H9 (cell line): ENCODE results near the gene CACNA1D. TPM values are rescaled to one million over a fixed set of nuclear protein-coding genes. Genes with fewer than 3 reads are reported as not detected.

ENCODE experiments used
- DNase-seq: peaks from one replicate; pipeline ENCODE4 v3.0.0-alpha.2; 2017
- H2AFZ ChIP-seq: one replicate; pipeline ENCODE4 v1.6.1; 2013; ENCODE audit warnings: mild to moderate bottlenecking, low read length, control low read depth, moderate library complexity
- H2AK5ac ChIP-seq: 2 replicates; pipeline ENCODE4 v1.6.1; 2013; ENCODE audit warnings: low read length, control low read depth, mixed read lengths; ENCODE audit not compliant: insufficient read length
- H2BK120ac ChIP-seq: one replicate; pipeline ENCODE4 v1.6.1; 2013; ENCODE audit warnings: low read depth, mild to moderate bottlenecking, low read length, control low read depth, inconsistent platforms; ENCODE audit not compliant: poor library complexity, severe bottlenecking
- H2BK12ac ChIP-seq: 2 replicates; pipeline ENCODE4 v1.6.1; 2013; ENCODE audit warnings: low read length, control low read depth, mixed read lengths, low read depth; ENCODE audit not compliant: insufficient read length
- H2BK15ac ChIP-seq: 2 replicates; pipeline ENCODE4 v1.6.1; 2013; ENCODE audit warnings: low read depth, low read length, control low read depth
- H2BK20ac ChIP-seq: one replicate; pipeline ENCODE4 v1.6.1; 2013; ENCODE audit warnings: low read depth, mild to moderate bottlenecking, low read length, control low read depth, inconsistent platforms; ENCODE audit not compliant: poor library complexity, severe bottlenecking
- H2BK5ac ChIP-seq: 2 replicates; pipeline ENCODE4 v1.6.1; 2013; ENCODE audit warnings: low read length, control low read depth, mixed read lengths; ENCODE audit not compliant: insufficient read length
- H3K14ac ChIP-seq: 2 replicates; pipeline ENCODE4 v1.6.1; 2013; ENCODE audit warnings: low read length, control low read depth; ENCODE audit not compliant: insufficient read depth
- H3K18ac ChIP-seq: 2 replicates; pipeline ENCODE4 v1.6.1; 2013; ENCODE audit warnings: low read depth, mild to moderate bottlenecking, mixed read lengths, low read length, control low read depth; ENCODE audit not compliant: insufficient read length
- H3K23ac ChIP-seq: 2 replicates; pipeline ENCODE4 v1.6.1; 2013; ENCODE audit warnings: low read length, control low read depth, mixed read lengths, low read depth; ENCODE audit not compliant: insufficient read length
- H3K23me2 ChIP-seq: 2 replicates; pipeline ENCODE4 v1.6.1; 2013; ENCODE audit warnings: low read depth, mild to moderate bottlenecking, mixed read lengths, low read length, control low read depth; ENCODE audit not compliant: insufficient read length, poor library complexity, severe bottlenecking
- H3K27ac ChIP-seq: 2 replicates; pipeline ENCODE4 v1.5.1; 2013; ENCODE audit warnings: low read length, control low read depth, mixed read lengths, low read depth; ENCODE audit not compliant: insufficient read length
- H3K27me3 ChIP-seq: 2 replicates; pipeline ENCODE4 v1.6.1; 2013; ENCODE audit warnings: low read length, control low read depth, inconsistent platforms; ENCODE audit not compliant: insufficient read depth
- H3K4ac ChIP-seq: 2 replicates; pipeline ENCODE4 v1.6.1; 2013; ENCODE audit warnings: low read depth, mild to moderate bottlenecking, control low read depth, inconsistent platforms, low read length, moderate library complexity
- H3K4me1 ChIP-seq: 2 replicates; pipeline ENCODE4 v1.6.1; 2013; ENCODE audit warnings: low read length, control low read depth, inconsistent platforms; ENCODE audit not compliant: insufficient read depth
- H3K4me2 ChIP-seq: 2 replicates; pipeline ENCODE4 v1.6.1; 2013; ENCODE audit warnings: low read length, control low read depth, mixed read lengths; ENCODE audit not compliant: insufficient read length, insufficient read depth
- H3K56ac ChIP-seq: 2 replicates; pipeline ENCODE4 v1.6.1; 2013; ENCODE audit warnings: low read depth, mild to moderate bottlenecking, mixed read lengths, low read length, control low read depth; ENCODE audit not compliant: insufficient read length
- H3K79me1 ChIP-seq: 2 replicates; pipeline ENCODE4 v1.6.1; 2013; ENCODE audit warnings: low read depth, mild to moderate bottlenecking, moderate library complexity, low read length, control low read depth, inconsistent platforms; ENCODE audit not compliant: insufficient read depth, poor library complexity, severe bottlenecking
- H3K79me2 ChIP-seq: 2 replicates; pipeline ENCODE4 v1.6.1; 2013; ENCODE audit warnings: low read length, control low read depth, inconsistent platforms; ENCODE audit not compliant: insufficient read depth
- H3K9ac ChIP-seq: 2 replicates; pipeline ENCODE4 v1.6.1; 2013; ENCODE audit warnings: low read length, control low read depth, mixed read lengths; ENCODE audit not compliant: insufficient read length; ENCODE audit errors: extremely low read depth
- H3K9me3 ChIP-seq: one replicate; pipeline ENCODE4 v1.6.1; 2013; ENCODE audit warnings: low read depth, low read length, inconsistent platforms; ENCODE audit not compliant: control insufficient read depth
- H3T11ph ChIP-seq: one replicate; pipeline ENCODE4 v1.6.1; 2013; ENCODE audit warnings: mild to moderate bottlenecking, low read length, control low read depth, inconsistent platforms
- H4K20me1 ChIP-seq: one replicate; pipeline ENCODE4 v1.6.1; 2013; ENCODE audit not compliant: control insufficient read depth, insufficient read length, insufficient read depth
- H4K5ac ChIP-seq: 2 replicates; pipeline ENCODE4 v1.6.1; 2013; ENCODE audit warnings: low read depth, mild to moderate bottlenecking, mixed read lengths, low read length, control low read depth; ENCODE audit not compliant: insufficient read length
- H4K8ac ChIP-seq: replicated peaks from 2 replicates; pipeline ENCODE4 v1.6.1; 2013; ENCODE audit warnings: low read length, control low read depth, mixed read lengths, low read depth; ENCODE audit not compliant: insufficient read length
- H4K91ac ChIP-seq: 2 replicates; pipeline ENCODE4 v1.6.1; 2013; ENCODE audit warnings: low read depth, mild to moderate bottlenecking, moderate library complexity, mixed read lengths, low read length, control low read depth; ENCODE audit not compliant: insufficient read length
- H3K27ac Mint-ChIP-seq, 3 experiments: 2 replicates in 2 of 3; 3 replicates in 1 of 3; pipeline ENCODE4 v1.8.0; 2020 to 2021; ENCODE audit warnings: mixed read lengths in 3 of 3, mild to moderate bottlenecking in 1 of 3, moderate library complexity in 1 of 3
- H3K27me3 Mint-ChIP-seq: 2 replicates; pipeline ENCODE4 v1.8.0; 2021; ENCODE audit warnings: low read depth, mild to moderate bottlenecking, moderate library complexity, mixed read lengths
- H3K36me3 Mint-ChIP-seq, 3 experiments: 2 replicates in 2 of 3; 3 replicates in 1 of 3; pipeline ENCODE4 v1.8.0; 2020 to 2021; ENCODE audit warnings: low read depth in 3 of 3, mixed read lengths in 3 of 3; ENCODE audit not compliant: insufficient read depth in 1 of 3
- H3K4me1 Mint-ChIP-seq, 2 experiments: 2 replicates each; pipeline ENCODE4 v1.8.0; 2020; ENCODE audit warnings: mixed read lengths in 2 of 2
- H3K4me3 Mint-ChIP-seq, 2 experiments: 2 replicates in 1 of 2; 3 replicates in 1 of 2; pipeline ENCODE4 v1.8.0; 2020 to 2021; ENCODE audit warnings: mild to moderate bottlenecking in 2 of 2, mixed read lengths in 2 of 2, moderate library complexity in 1 of 2
- H3K9me3 Mint-ChIP-seq, 2 experiments: 2 replicates in 1 of 2; 3 replicates in 1 of 2; pipeline ENCODE4 v1.8.0; 2020; ENCODE audit warnings: mild to moderate bottlenecking in 2 of 2, mixed read lengths in 2 of 2, moderate library complexity in 1 of 2
- whole genome bisulfite sequencing: extraction: QIAGEN DNeasy Blood & Tissue Kit; methylation state at CpG from one replicate; pipeline ENCODE4 v1.1.7; 2013; ENCODE audit warnings: missing lambda C conversion rate, low lambda C conversion rate, mixed read lengths; ENCODE audit not compliant: insufficient read length; ENCODE audit errors: extremely low coverage; 5-methylcytosine and 5-hydroxymethylcytosine counted together
- total RNA-seq: library from RNA; stranded (reverse); gene quantifications from 2 replicates; pipeline ENCODE4 v1.2.1, GENCODE V29; 2021
- TF ChIP-seq, protein P1 (sequence below): fragments of 200-600 bp; sonication (generic); conservative IDR thresholded peaks from 3 replicates; pipeline ENCODE4 v1.8.0; 2021; ENCODE audit warnings: antibody characterized with exemption, mild to moderate bottlenecking

The CACNA1D gene
- total RNA-seq, 1 experiment from 2014 or later: 3.5 TPM

DNA sequence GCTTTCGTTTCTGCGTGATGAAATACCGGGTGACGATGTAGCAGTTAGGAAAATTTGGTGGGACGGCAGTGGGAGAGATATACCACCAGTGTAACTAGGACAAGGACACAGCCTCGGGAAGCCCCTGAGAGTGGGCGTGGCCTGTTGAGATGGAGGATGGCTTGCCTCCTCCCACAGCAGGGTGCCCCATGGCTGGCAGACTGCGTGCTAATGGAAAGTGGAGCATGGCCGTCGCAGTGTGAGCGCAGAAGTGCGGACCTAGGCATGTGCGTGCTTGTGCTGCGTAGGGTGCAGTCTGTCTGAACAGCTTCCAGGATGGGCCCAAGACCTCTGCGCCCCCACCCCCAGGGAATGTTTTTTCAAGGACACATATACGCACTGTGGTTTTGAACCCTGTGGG, 295.0 kb downstream of the CACNA1D start:
- no peak for DNase-seq
- Histone ChIP-seq H2BK15ac (no peak overlapping the region), H3K4me1 (no peaks in the 10 kb centered on the region), H3K14ac (no peak overlapping the region), H2BK120ac (no peak overlapping the region), H3K79me2 (no peaks in the 10 kb centered on the region), H4K91ac (no peak overlapping the region), H2BK12ac (no peak overlapping the region), H4K8ac (no peak overlapping the region), H2AK5ac (no peak overlapping the region), H3K4me2 (no peak overlapping the region), H2BK5ac (no peak overlapping the region), H4K20me1 (no peaks in the 10 kb centered on the region), H3K9ac (no peak overlapping the region), H3K4ac (no peak overlapping the region), H3K56ac (no peak overlapping the region), H3K23ac (no peak overlapping the region), H4K5ac (no peak overlapping the region), H3K27ac (no peak overlapping the region), H3K23me2 (no peaks in the 10 kb centered on the region), H3T11ph (no peak overlapping the region), H2BK20ac (no peak overlapping the region), H3K18ac (no peak overlapping the region), H3K27me3 (no peaks in the 10 kb centered on the region), H2AFZ (no peak overlapping the region), H3K9me3 (no peaks in the 10 kb centered on the region), H3K79me1 (no peaks in the 10 kb centered on the region)
- no peaks in the 10 kb centered on the region for H3K36me3 Mint-ChIP-seq
- H3K27ac Mint-ChIP-seq: no peak overlapping the region
- H3K4me3 Mint-ChIP-seq: no peak overlapping the region
- WGBS: no CpG with 5 or more reads among the region's 16 CpGs
- TF ChIP-seq, protein P1, sequence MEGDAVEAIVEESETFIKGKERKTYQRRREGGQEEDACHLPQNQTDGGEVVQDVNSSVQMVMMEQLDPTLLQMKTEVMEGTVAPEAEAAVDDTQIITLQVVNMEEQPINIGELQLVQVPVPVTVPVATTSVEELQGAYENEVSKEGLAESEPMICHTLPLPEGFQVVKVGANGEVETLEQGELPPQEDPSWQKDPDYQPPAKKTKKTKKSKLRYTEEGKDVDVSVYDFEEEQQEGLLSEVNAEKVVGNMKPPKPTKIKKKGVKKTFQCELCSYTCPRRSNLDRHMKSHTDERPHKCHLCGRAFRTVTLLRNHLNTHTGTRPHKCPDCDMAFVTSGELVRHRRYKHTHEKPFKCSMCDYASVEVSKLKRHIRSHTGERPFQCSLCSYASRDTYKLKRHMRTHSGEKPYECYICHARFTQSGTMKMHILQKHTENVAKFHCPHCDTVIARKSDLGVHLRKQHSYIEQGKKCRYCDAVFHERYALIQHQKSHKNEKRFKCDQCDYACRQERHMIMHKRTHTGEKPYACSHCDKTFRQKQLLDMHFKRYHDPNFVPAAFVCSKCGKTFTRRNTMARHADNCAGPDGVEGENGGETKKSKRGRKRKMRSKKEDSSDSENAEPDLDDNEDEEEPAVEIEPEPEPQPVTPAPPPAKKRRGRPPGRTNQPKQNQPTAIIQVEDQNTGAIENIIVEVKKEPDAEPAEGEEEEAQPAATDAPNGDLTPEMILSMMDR: no peak
- no peaks in the 10 kb centered on the region for H3K9me3 Mint-ChIP-seq
- peaks cover 13 to 20% of the 10 kb centered on the region in 2 experiments for H3K4me1 Mint-ChIP-seq
- H3K27me3 Mint-ChIP-seq: no peaks in the 10 kb centered on the region
